GM12891 (cell line): Measurements from ENCODE around the gene TRIM16.
"Not testable (repeated sequence)": the region's sequence is repeated elsewhere in the genome, so short reads cannot be mapped to it uniquely, and the experiment has no call there.

Source experiments
- POLR2A ChIP-seq: IDR thresholded peaks from 2 replicates; pipeline ENCODE4 v1.6.1; 2011; ENCODE audit warnings: low read depth, low read length, control low read depth
- POLR2AphosphoS5 ChIP-seq: IDR thresholded peaks from 2 replicates; pipeline ENCODE4 v1.6.1; 2011; ENCODE audit warnings: low read depth, low read length, control low read depth
- POU2F2 ChIP-seq: IDR thresholded peaks from 2 replicates; pipeline ENCODE4 v1.6.1; 2011; ENCODE audit warnings: low read depth, mild to moderate bottlenecking, control low read depth, low read length, moderate library complexity

DNA sequence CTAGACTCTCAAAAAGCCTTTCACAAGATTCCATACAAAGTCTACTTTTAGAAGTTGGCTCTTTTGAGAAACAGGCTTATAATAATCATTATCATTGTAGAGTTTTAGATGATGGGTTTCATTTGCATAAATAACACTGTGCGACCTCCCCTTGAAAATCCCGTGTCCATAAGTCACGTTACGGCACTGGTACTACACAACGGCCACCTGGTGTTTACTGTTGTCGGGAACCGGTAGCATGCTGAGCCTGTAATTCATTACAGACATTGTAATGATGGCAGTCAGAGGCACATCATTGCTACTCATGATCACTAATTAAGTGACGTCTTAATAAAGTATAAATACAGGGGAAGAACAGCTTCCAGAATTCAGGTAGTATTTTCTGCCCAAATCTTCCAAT, 96.1 kb downstream of the TRIM16 start:
- TF ChIP-seq POLR2AphosphoS5, POLR2A, POU2F2: not testable (repeated sequence)
